Measurements from ENCODE around the gene USH2A.

GRCh38 chr1:216258386-216258785 lies 164.9 kb downstream of the USH2A start:
- TF ChIP-seq POLR2A (IDR thresholded peaks at IDR 0.05) (no peak), CTCF (IDR thresholded peaks at IDR 0.05) (no peak)

Data from prostate gland (tissue), 2 donors.